Lower leg skin (tissue), 3 donors: ENCODE data around the gene BLM.

Experiments
- CTCF ChIP-seq, 3 donors: fragments of 450-650 bp; IDR thresholded peaks; one replicate each; pipeline ENCODE4 v1.5.1; 2016; ENCODE audit warnings: antibody characterized with exemption in 3 of 3, mild to moderate bottlenecking in 3 of 3, moderate library complexity in 2 of 3
- POLR2A ChIP-seq, 2 donors: fragments of 450-650 bp; IDR thresholded peaks; one replicate each; pipeline ENCODE4 v1.6.1; 2016 to 2017; ENCODE audit warnings: antibody characterized with exemption in 2 of 2, mild to moderate bottlenecking in 1 of 2, moderate library complexity in 1 of 2

GRCh38 chr15:90855139-90855538 is 138.0 kb downstream of the BLM start:
- TF ChIP-seq CTCF (IDR thresholded peaks at IDR 0.05) = no peak
- TF ChIP-seq POLR2A (IDR thresholded peaks at IDR 0.05) = no peak
